Bronchial epithelial cell (primary cell): ENCODE results near the gene PKN1. TPM values are rescaled to one million over a fixed set of nuclear protein-coding genes. Genes with fewer than 3 reads are reported as not detected.

Experiments used
- DNase-seq: peaks from one replicate; pipeline ENCODE4 v3.0.0-alpha.2; 2010; ENCODE audit warnings: low read depth
- FAIRE-seq: peaks from 2 replicates; lab custom pipeline; 2011; peaks lifted over from hg19 to GRCh38; lab: Jason Lieb, UNC
- H3K27me3 ChIP-seq: 2 replicates; pipeline ENCODE4 v1.5.1; 2011; ENCODE audit warnings: low read length; ENCODE audit not compliant: control insufficient read depth, insufficient read depth
- H3K36me3 ChIP-seq: 2 replicates; pipeline ENCODE4 v1.5.1; 2011; ENCODE audit warnings: low read length; ENCODE audit not compliant: control insufficient read depth, insufficient read depth
- H3K4me3 ChIP-seq: 2 replicates; pipeline ENCODE4 v1.5.1; 2011; ENCODE audit warnings: mild to moderate bottlenecking, low read depth, low read length, control low read depth
- CTCF ChIP-seq: IDR thresholded peaks from 2 replicates; pipeline ENCODE4 v1.5.1; 2011; ENCODE audit warnings: mild to moderate bottlenecking, moderate library complexity, low read length, control low read depth, inconsistent platforms; ENCODE audit not compliant: insufficient read depth, severe bottlenecking
- total RNA-seq: library from RNA; depleted of rRNA; stranded (reverse); fragments of >200 nt; gene quantifications from 2 replicates; pipeline ENCODE4 v1.2.1, GENCODE V29; 2014

The PKN1 gene
- total RNA-seq, 1 donor from 2014 or later: 32.9 TPM

DNA sequence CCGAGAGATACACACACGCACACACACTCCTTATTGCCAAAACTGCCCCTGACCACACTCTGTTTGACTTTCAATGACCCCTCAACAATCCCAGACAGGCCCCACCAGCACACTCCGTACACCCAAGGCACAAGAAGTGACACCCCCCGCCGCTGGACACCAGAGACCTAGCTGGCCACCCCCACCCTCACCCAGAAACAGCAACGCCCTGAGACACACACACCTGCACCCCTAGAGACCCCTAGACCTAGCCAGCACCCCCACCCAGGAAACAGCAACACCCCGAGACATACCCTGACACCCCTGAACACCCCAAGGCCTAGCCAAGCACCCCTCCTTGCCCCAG lies 43.2 kb downstream of the PKN1 start:
- Histone ChIP-seq H3K27me3 (peaks cover 1% of the 10 kb centered on the region), H3K36me3 (peaks cover 22% of the 10 kb centered on the region), H3K4me3 (no peak overlapping the region)
- TF ChIP-seq CTCF: no peak
- no peak for FAIRE-seq
- no peak for DNase-seq

DNA sequence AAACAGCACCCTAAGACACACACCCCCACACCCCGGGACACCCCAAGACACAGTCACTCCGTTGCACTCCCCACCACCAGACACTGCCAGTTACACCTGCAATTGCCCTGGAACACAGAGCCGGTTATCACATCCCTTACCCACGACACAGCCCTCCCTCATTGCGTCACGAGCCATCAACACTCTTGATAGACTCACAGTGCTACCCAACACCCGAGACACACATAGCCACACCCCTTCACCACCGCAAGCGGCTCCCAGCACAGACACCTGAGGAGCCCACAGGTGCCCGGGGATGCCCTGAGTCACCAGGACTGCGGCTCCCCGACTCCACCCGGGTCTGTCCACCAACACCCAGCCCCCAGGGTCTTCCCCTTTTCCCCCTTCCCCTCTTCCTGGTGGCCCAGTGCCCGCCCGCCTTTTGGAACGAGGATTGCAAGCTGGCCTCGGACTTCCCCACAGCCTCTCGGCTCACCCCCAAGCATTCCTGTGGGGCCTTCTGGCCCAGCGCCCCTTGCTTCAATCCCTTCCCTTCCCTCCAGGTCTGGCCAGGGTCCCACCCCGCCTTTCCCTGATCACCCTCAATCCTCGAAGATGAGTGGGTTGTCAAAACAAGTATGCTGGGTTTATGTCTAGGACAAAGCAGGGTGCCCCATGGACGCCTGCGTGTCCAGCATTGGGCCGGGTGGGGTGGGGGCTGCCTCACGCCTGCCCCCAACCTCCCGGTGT lies 43.7 kb downstream of the PKN1 start:
- DNase-seq: peak; percentile 76
- H3K27me3 ChIP-seq: peaks cover 1% of the 10 kb centered on the region
- H3K36me3 ChIP-seq: peaks cover 25% of the 10 kb centered on the region
- peak; percentile 60 for FAIRE-seq
- TF ChIP-seq CTCF: no peak
- H3K4me3 ChIP-seq: no peak overlapping the region

DNA sequence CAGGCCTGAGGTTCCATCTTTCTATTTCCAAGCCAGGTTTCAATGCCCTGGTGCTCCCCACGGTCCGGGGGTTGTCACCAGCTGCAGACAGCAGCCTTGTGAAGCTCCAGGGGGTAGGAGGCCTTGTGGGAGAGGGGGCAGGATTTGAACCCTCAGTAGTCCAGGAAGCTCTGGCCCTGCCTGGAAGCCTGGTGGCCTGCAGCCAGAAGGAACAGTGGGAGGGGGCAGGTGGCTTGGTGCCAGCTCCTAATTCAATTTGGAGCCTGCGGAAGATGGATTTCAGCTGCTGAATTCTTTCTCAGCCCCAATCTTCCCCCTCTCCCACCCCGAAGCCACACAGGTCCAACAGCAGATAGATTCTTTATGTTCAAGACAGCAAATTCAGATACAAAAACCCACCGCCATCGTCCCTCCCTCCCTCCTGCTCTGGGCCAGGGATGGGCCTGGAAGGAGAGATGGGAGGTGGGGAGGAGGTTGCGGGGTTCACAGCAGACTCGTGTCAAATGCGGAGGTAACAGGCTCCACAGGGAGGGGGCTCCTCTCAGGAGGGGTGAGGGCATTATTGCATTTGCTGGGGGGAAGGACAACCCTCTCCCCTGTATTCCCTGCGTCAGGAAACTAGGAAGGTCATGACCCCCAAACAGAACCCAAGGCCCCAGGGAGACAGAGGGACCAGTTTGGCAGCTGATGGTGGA lies 44.5 kb downstream of the PKN1 start:
- FAIRE-seq (no peak), DNase-seq (no peak)
- Histone ChIP-seq H3K36me3 (peaks cover 32% of the 10 kb centered on the region), H3K27me3 (peaks cover 1% of the 10 kb centered on the region), H3K4me3 (no peak overlapping the region)
- no peak for TF ChIP-seq CTCF

- Histone ChIP-seq H3K27me3 (peaks cover 1% of the 10 kb centered on the region), H3K4me3 (no peak overlapping the region), H3K36me3 (peaks cover 32% of the 10 kb centered on the region)
- no peak for TF ChIP-seq CTCF
- DNase-seq (no peak), FAIRE-seq (no peak)
Measured at GRCh38 chr19:14478113-14478545, 45.0 kb downstream of the PKN1 start.

DNA sequence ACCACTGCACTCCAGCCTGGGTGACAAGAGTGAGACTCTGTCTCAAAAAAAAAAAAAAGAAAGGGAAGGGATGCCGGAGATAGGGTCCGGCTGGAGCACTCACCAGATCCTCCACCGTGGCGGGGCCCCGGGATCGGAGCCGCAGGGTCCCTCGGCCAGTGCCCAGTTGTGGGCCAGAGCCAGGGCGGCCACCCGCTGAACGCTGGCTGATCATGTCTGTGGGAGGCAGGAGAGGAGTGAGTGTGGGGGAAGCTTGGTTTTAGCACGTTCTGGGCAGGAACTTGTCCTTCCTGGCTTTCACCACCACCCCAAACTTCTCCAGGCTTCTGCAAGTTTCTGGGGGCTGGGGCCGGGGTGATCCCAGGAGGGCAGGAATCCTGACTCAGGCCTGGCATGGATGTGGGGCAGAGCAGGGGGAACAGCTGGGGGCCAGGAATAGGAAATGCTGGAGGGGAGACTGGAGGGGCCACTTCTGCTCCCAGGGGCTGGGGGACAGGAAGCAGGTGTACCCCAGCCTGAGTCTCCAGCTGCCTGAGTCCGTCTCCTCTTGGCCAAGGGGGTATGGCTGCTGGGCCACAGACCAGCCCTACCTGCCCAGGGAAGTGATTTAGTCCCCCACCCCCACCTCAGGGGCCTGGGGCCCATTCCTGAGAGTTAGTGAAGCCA lies 46.3 kb downstream of the PKN1 start:
- DNase-seq: no peak
- no peaks in the 10 kb centered on the region for H3K27me3 ChIP-seq
- no peak overlapping the region for H3K4me3 ChIP-seq
- H3K36me3 ChIP-seq: peaks cover 34% of the 10 kb centered on the region
- no peak for TF ChIP-seq CTCF
- FAIRE-seq: no peak
